Testis (tissue), 2 donors: ENCODE data around the gene CUL1.
"Not testable (repeated sequence)": the region's sequence is repeated elsewhere in the genome, so short reads cannot be mapped to it uniquely, and the experiment has no call there.

ENCODE experiments used
- POLR2A ChIP-seq: fragments of 450-650 bp; IDR thresholded peaks from one replicate; pipeline ENCODE4 v1.6.1; 2017; ENCODE audit warnings: antibody characterized with exemption, mild to moderate bottlenecking, moderate library complexity
- TF ChIP-seq, protein P1 (sequence below), 3 experiments: fragments of 450-650 bp in 2 of 3; fragments of 200-600 bp in 1 of 3; sonication (generic) in 1 of 3; IDR thresholded peaks; one replicate each; pipeline ENCODE4 v1.5.1; 2016 to 2019; ENCODE audit warnings: antibody characterized with exemption in 3 of 3, mild to moderate bottlenecking in 2 of 3, moderate library complexity in 1 of 3

DNA sequence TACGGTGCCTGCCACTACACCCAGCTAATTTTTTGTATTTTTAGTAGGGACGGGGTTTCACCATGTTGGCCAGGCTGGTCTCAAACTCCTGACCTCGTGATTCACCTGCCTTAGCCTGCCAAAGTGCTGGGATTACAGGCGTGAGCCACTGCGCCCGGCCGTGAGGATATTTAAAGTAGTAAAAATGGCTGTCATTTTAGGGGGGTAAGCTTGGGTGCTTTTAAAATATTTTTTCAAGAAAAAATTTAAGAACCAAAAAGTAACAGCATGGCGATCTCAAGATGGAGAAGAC, 4.9 kb downstream of the CUL1 start:
- TF ChIP-seq, protein P1, sequence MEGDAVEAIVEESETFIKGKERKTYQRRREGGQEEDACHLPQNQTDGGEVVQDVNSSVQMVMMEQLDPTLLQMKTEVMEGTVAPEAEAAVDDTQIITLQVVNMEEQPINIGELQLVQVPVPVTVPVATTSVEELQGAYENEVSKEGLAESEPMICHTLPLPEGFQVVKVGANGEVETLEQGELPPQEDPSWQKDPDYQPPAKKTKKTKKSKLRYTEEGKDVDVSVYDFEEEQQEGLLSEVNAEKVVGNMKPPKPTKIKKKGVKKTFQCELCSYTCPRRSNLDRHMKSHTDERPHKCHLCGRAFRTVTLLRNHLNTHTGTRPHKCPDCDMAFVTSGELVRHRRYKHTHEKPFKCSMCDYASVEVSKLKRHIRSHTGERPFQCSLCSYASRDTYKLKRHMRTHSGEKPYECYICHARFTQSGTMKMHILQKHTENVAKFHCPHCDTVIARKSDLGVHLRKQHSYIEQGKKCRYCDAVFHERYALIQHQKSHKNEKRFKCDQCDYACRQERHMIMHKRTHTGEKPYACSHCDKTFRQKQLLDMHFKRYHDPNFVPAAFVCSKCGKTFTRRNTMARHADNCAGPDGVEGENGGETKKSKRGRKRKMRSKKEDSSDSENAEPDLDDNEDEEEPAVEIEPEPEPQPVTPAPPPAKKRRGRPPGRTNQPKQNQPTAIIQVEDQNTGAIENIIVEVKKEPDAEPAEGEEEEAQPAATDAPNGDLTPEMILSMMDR (IDR thresholded peaks at IDR 0.05) = not testable (repeated sequence)
- TF ChIP-seq POLR2A = not testable (repeated sequence)
